ENCODE measurements around the gene PTPRR. TPM values are rescaled to one million over a fixed set of nuclear protein-coding genes. Genes with fewer than 3 reads are reported as not detected.

PTPRR gene
- polyA plus RNA-seq, 1 of the 3 experiments (the other 2 are of a cell fraction), result 1.4 TPM

GRCh38 chr12:70590051-70590450 is 330.5 kb downstream of the PTPRR start:
- DNase-seq, result peak; percentile 65
- POLR2A ChIA-PET, result no interaction called here
- TF ChIP-seq MAX (IDR thresholded peaks at IDR 0.05; ENCODE audit: low read depth), result no peak
- no peak for TF ChIP-seq TCF12 (IDR thresholded peaks at IDR 0.05)
- TF ChIP-seq SMC3 (IDR thresholded peaks at IDR 0.05; ENCODE audit: low read depth, low read length), result peak; percentile 96
- TF ChIP-seq IRF3 (IDR thresholded peaks at IDR 0.05; ENCODE audit: low read depth, low read length), result no peak
- TF ChIP-seq RCOR1 (IDR thresholded peaks at IDR 0.05; ENCODE audit: low read length), result no peak
- no peak for TF ChIP-seq FOXM1 (IDR thresholded peaks at IDR 0.05; ENCODE audit: low read depth)
- no peak for TF ChIP-seq CHD2 (IDR thresholded peaks at IDR 0.05; ENCODE audit: low read length, partially characterized antibody)
- TF ChIP-seq, protein P1, sequence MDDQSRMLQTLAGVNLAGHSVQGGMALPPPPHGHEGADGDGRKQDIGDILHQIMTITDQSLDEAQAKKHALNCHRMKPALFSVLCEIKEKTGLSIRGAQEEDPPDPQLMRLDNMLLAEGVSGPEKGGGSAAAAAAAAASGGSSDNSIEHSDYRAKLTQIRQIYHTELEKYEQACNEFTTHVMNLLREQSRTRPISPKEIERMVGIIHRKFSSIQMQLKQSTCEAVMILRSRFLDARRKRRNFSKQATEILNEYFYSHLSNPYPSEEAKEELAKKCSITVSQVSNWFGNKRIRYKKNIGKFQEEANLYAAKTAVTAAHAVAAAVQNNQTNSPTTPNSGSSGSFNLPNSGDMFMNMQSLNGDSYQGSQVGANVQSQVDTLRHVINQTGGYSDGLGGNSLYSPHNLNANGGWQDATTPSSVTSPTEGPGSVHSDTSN (IDR thresholded peaks at IDR 0.05), result no peak
- TF ChIP-seq NFIC (IDR thresholded peaks at IDR 0.05; ENCODE audit: borderline replicate concordance), result no peak
- no peak for TF ChIP-seq EP300 (IDR thresholded peaks at IDR 0.05; ENCODE audit: borderline replicate concordance in 1 of 2, low read depth in 1 of 2, low read length in 1 of 2)
- TF ChIP-seq SIN3A (IDR thresholded peaks at IDR 0.05; ENCODE audit: borderline replicate concordance, low read depth, low read length), result no peak
- TF ChIP-seq ZBTB33 (IDR thresholded peaks at IDR 0.05; ENCODE audit: borderline replicate concordance, low read depth), result no peak
- TF ChIP-seq YY1 (IDR thresholded peaks at IDR 0.05; ENCODE audit: low read depth), result no peak
- 0 out of 2 replicates have a peak, but pooled peaks have one; percentile 16 for TF ChIP-seq NRF1 (IDR thresholded peaks at IDR 0.05; ENCODE audit: low read depth, low read length)
- no peak for TF ChIP-seq TAF1 (IDR thresholded peaks at IDR 0.05; ENCODE audit: borderline replicate concordance, low read depth, low read length)
- TF ChIP-seq RXRA (IDR thresholded peaks at IDR 0.05; ENCODE audit: borderline replicate concordance, low read depth), result no peak
- TF ChIP-seq, protein P2, sequence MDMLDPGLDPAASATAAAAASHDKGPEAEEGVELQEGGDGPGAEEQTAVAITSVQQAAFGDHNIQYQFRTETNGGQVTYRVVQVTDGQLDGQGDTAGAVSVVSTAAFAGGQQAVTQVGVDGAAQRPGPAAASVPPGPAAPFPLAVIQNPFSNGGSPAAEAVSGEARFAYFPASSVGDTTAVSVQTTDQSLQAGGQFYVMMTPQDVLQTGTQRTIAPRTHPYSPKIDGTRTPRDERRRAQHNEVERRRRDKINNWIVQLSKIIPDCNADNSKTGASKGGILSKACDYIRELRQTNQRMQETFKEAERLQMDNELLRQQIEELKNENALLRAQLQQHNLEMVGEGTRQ (IDR thresholded peaks at IDR 0.05; ENCODE audit: borderline replicate concordance, low read depth, low read length), result no peak
- TF ChIP-seq JUND (IDR thresholded peaks at IDR 0.05), result no peak
- no peak for TF ChIP-seq POLR2AphosphoS5 (IDR thresholded peaks at IDR 0.05; ENCODE audit: low read depth, low read length)
- no peak for TF ChIP-seq FOXJ3 (CRISPR knock-in tag; IDR thresholded peaks at IDR 0.05)
- no peak for TF ChIP-seq MEF2A (IDR thresholded peaks at IDR 0.05; ENCODE audit: borderline replicate concordance, low read depth)
- TF ChIP-seq GATA2 (CRISPR knock-in tag; IDR thresholded peaks at IDR 0.05), result no peak
- no peak for TF ChIP-seq MXI1 (IDR thresholded peaks at IDR 0.05; ENCODE audit: low read depth, low read length)
- no peak for TF ChIP-seq EZH2phosphoT487 (IDR thresholded peaks at IDR 0.05; ENCODE audit: borderline replicate concordance, low read depth)
- TF ChIP-seq TEAD4 (IDR thresholded peaks at IDR 0.05; ENCODE audit: borderline replicate concordance, insufficient read depth), result no peak
- peak; percentile 80 for TF ChIP-seq RAD21 (IDR thresholded peaks at IDR 0.05; ENCODE audit: low read length)
- TF ChIP-seq, protein P3, sequence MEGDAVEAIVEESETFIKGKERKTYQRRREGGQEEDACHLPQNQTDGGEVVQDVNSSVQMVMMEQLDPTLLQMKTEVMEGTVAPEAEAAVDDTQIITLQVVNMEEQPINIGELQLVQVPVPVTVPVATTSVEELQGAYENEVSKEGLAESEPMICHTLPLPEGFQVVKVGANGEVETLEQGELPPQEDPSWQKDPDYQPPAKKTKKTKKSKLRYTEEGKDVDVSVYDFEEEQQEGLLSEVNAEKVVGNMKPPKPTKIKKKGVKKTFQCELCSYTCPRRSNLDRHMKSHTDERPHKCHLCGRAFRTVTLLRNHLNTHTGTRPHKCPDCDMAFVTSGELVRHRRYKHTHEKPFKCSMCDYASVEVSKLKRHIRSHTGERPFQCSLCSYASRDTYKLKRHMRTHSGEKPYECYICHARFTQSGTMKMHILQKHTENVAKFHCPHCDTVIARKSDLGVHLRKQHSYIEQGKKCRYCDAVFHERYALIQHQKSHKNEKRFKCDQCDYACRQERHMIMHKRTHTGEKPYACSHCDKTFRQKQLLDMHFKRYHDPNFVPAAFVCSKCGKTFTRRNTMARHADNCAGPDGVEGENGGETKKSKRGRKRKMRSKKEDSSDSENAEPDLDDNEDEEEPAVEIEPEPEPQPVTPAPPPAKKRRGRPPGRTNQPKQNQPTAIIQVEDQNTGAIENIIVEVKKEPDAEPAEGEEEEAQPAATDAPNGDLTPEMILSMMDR (IDR thresholded peaks at IDR 0.05), result peak; percentile 93
- TF ChIP-seq USF1 (IDR thresholded peaks at IDR 0.05; ENCODE audit: borderline replicate concordance, low read depth), result no peak

More at GRCh38 chr12:70590051-70590450, 330.5 kb downstream of the PTPRR start:
- Histone ChIP-seq H3K4me1 (ENCODE audit: control insufficient read depth in 1 of 2, insufficient read depth in 2 of 2, low read depth in 1 of 2, low read length in 1 of 2) (no peaks in the 10 kb centered on the region), H3K9me3 (no peaks in the 10 kb centered on the region), H3K36me3 (replicated peaks in 1 of 2; ENCODE audit: control insufficient read depth in 1 of 2, insufficient read depth in 2 of 2, low read length in 1 of 2) (no peaks in the 10 kb centered on the region), H3K79me2 (ENCODE audit: insufficient read depth) (no peaks in the 10 kb centered on the region), H2AFZ (ENCODE audit: low read depth) (peak overlapping the region; percentile 67), H3K27ac (ENCODE audit: low read depth in 2 of 2, low read length in 1 of 2) (no peak overlapping the region), H3K9me2 (no peaks in the 10 kb centered on the region), H3F3A (replicated peaks; ENCODE audit: insufficient read depth) (no peaks in the 10 kb centered on the region), H4K20me1 (ENCODE audit: insufficient read depth) (no peaks in the 10 kb centered on the region), H3K27me3 (ENCODE audit: insufficient read depth) (no peaks in the 10 kb centered on the region), H3K9ac (no peak overlapping the region), H3K4me3 (ENCODE audit: low read depth in 2 of 2, low read length in 1 of 2) (no peak overlapping the region; a peak in 1 of 4 replicates), H3K4me2 (no peak overlapping the region)
- CTCF ChIA-PET, result interaction anchor here (0.7 to 2.6 kb wide), 15 partner anchors 11 to 743 kb away, joined by 3 to 12 read pairs (median 4); no protein-coding TSS in a partner anchor
- 37% methylated on average over 6 of the region's 6 CpGs for WGBS (ENCODE audit: low lambda C conversion rate)
